Measurements from ENCODE around the gene PLD5.
A peak's percentile ranks its signal among the peaks of the same experiment; 100 is the strongest.
"Not testable (repeated sequence)": the region's sequence is repeated elsewhere in the genome, so short reads cannot be mapped to it uniquely, and the experiment has no call there.

Gene PLD5

GRCh38 chr1:242477944-242478343 is 46.6 kb downstream of the PLD5 start:
- no peak for DNase-seq

GRCh38 chr1:242470774-242471173 is 53.7 kb downstream of the PLD5 start:
- no peak for DNase-seq

- DNase-seq = no peak
Observed at GRCh38 chr1:242468784-242469183, 55.7 kb downstream of the PLD5 start.

- peak; percentile 5 for DNase-seq
Observed at GRCh38 chr1:242467556-242468145, 56.8 kb downstream of the PLD5 start.

- no peak for DNase-seq
Observed at GRCh38 chr1:242462867-242463266, 61.6 kb downstream of the PLD5 start.

- not testable (repeated sequence) for DNase-seq
Observed at GRCh38 chr1:242459740-242460139, 64.8 kb downstream of the PLD5 start.

GRCh38 chr1:242456726-242457269 is 67.7 kb downstream of the PLD5 start:
- no peak for DNase-seq

GRCh38 chr1:242455052-242455361 is 69.5 kb downstream of the PLD5 start:
- DNase-seq = no peak

- peak; percentile 0 for DNase-seq
Observed at GRCh38 chr1:242454262-242455051, 70.0 kb downstream of the PLD5 start.

- DNase-seq = no peak
Observed at GRCh38 chr1:242452573-242452972, 71.9 kb downstream of the PLD5 start.

GRCh38 chr1:242449661-242450060 is 74.8 kb downstream of the PLD5 start:
- no peak for DNase-seq

- no peak for DNase-seq
Observed at GRCh38 chr1:242448910-242449645, 75.4 kb downstream of the PLD5 start.

GRCh38 chr1:242447689-242448088 is 76.8 kb downstream of the PLD5 start:
- no peak for DNase-seq

- DNase-seq = no peak
Observed at GRCh38 chr1:242440757-242441156, 83.7 kb downstream of the PLD5 start.

GRCh38 chr1:242435200-242435599 is 89.3 kb downstream of the PLD5 start:
- DNase-seq = no peak

- DNase-seq = no peak
Observed at GRCh38 chr1:242432491-242433095, 91.9 kb downstream of the PLD5 start.

GRCh38 chr1:242431786-242432185 is 92.7 kb downstream of the PLD5 start:
- no peak for DNase-seq

- no peak for DNase-seq
Observed at GRCh38 chr1:242430956-242431355, 93.5 kb downstream of the PLD5 start.

- DNase-seq = no peak
Observed at GRCh38 chr1:242428399-242429190, 95.9 kb downstream of the PLD5 start.

- DNase-seq = no peak
Observed at GRCh38 chr1:242427519-242427918, 97.0 kb downstream of the PLD5 start.

GRCh38 chr1:242426271-242426905 is 98.1 kb downstream of the PLD5 start:
- DNase-seq = no peak

GRCh38 chr1:242425232-242425631 is 99.3 kb downstream of the PLD5 start:
- DNase-seq = no peak

Data from CD4-positive, alpha-beta T cell treated with Interleukin-21 for 1 hour (primary cell).